Ovary (tissue), 9 donors: ENCODE results near the gene SERPINB7. TPM values are rescaled to one million over a fixed set of nuclear protein-coding genes. Genes with fewer than 3 reads are reported as not detected.
"Not testable (repeated sequence)": the region's sequence is repeated elsewhere in the genome, so short reads cannot be mapped to it uniquely, and the experiment has no call there.

Source experiments
- DNase-seq, 5 donors: peaks; one replicate each; pipeline ENCODE4 v3.0.0-alpha.2; 2019 to 2020
- H3K27ac ChIP-seq, 2 donors: fragments of 200-600 bp; one replicate each; pipeline versions ENCODE4 v1.5.1 to v1.8.0; 2019 to 2022
- H3K27me3 ChIP-seq: fragments of 200-600 bp; one replicate; pipeline ENCODE4 v1.8.0; 2022
- H3K36me3 ChIP-seq: fragments of 200-600 bp; sonication (generic); one replicate; pipeline ENCODE4 v1.5.1; 2019
- H3K4me1 ChIP-seq: one replicate; pipeline ENCODE4 v1.8.1; 2013; ENCODE audit warnings: mild to moderate bottlenecking, moderate library complexity; ENCODE audit not compliant: insufficient read depth
- H3K4me3 ChIP-seq: fragments of 200-600 bp; sonication (generic); one replicate; pipeline ENCODE4 v1.5.1; 2017
- H3K9me3 ChIP-seq, 2 donors: fragments of 200-600 bp in 1 of 2; sonication (generic) in 1 of 2; one replicate each; pipeline versions ENCODE4 v1.5.1 to v1.8.1; 2013 to 2019; ENCODE audit warnings: mild to moderate bottlenecking in 1 of 2, moderate library complexity in 1 of 2
- CTCF ChIP-seq, 3 donors: fragments of 450-650 bp in 2 of 3; fragments of 200-600 bp in 1 of 3; IDR thresholded peaks; one replicate each; pipeline versions ENCODE4 v1.5.1 to v1.8.0; 2016 to 2022; ENCODE audit warnings: antibody characterized with exemption in 3 of 3, mild to moderate bottlenecking in 1 of 3
- EP300 ChIP-seq: sonication (generic); formaldehyde crosslinking; IDR thresholded peaks from one replicate; pipeline ENCODE4 v1.6.1; 2017; ENCODE audit warnings: antibody characterized with exemption
- POLR2A ChIP-seq: fragments of 450-650 bp; IDR thresholded peaks from one replicate; pipeline ENCODE4 v1.6.1; 2017; ENCODE audit warnings: antibody characterized with exemption, mild to moderate bottlenecking, moderate library complexity
- WGBS, 3 donors: extraction: QIAGEN DNeasy Blood & Tissue Kit in 1 of 3; methylation state at CpG; one replicate each; pipeline versions ENCODE4 v1.1.5 to v1.1.7; 2013 to 2017; 5-methylcytosine and 5-hydroxymethylcytosine counted together
- intact Hi-C, 4 donors: fragments of 100-400 bp; cut with DNase I; formaldehyde crosslinking; loops; one replicate each; pipeline versions ENCODE4 v1.11.0 to v1.15.1; 2022 to 2023
- polyA plus RNA-seq, 2 donors: library from polyadenylated mRNA; stranded (reverse); fragments of 200-250 nt in 1 of 2; fragments of 350-450 nt in 1 of 2; fragmentation: Illumina TruSeq in 1 of 2; extraction: RNeasy Lipid Tissue Mini Kit (QIAGEN cat#74804) in 1 of 2; gene quantifications; one replicate each; pipeline ENCODE4 v1.2.3, GENCODE V29; 2013 to 2014
- total RNA-seq, 7 donors: library from RNA; depleted of rRNA in 2 of 7; stranded (reverse); fragments of >200 nt in 2 of 7; fragmentation: NEBNext Ultra II Directional in 3 of 7; extraction: Animal tissue kit (Norgen Biotek cat#: 25700) in 3 of 7; gene quantifications; one replicate each; pipeline versions ENCODE4 v1.1.0 to v1.2.4, GENCODE V29; 2016 to 2023
- donor health status: DM: no; HTN: no; CAD: no; lungs with moderate emphysema.
- donor health status: DM: no; HTN: no; CAD: no.
- donor health status: Bipolar disorder and iron deficiency.
- donor health status: DM: yes; HTN: yes; CAD: no.
- donor health status: DM: no; HTN: no; CAD: no.
- donor health status: DM: yes; HTN: yes; CAD: no.

Gene SERPINB7
- total and polyA plus RNA-seq, 9 donors, result 0.06 to 0.23 (median 0.10) TPM; not detected in 5

- Histone ChIP-seq H3K36me3 (no peaks in the 10 kb centered on the region), H3K4me3 (no peak overlapping the region), H3K27ac (no peak overlapping the region), H3K9me3 (no peaks in the 10 kb centered on the region), H3K4me1 (no peaks in the 10 kb centered on the region), H3K27me3 (no peaks in the 10 kb centered on the region)
- TF ChIP-seq POLR2A (no peak), EP300 (no peak), CTCF (IDR thresholded peaks at IDR 0.05) (no peak)
- DNase-seq, result no peak
- intact Hi-C loops, result no loop called here
These were observed 21.5 kb upstream of the SERPINB7 start for GRCh38 chr18:63753676-63754075.

GRCh38 chr18:63757541-63757940 is 17.7 kb upstream of the SERPINB7 start:
- no peaks in the 10 kb centered on the region for H3K27me3 ChIP-seq
- H3K27ac ChIP-seq, result no peak overlapping the region
- H3K9me3 ChIP-seq, result no peaks in the 10 kb centered on the region
- H3K4me3 ChIP-seq, result no peak overlapping the region
- no peak for DNase-seq
- TF ChIP-seq POLR2A, result no peak
- no peak for TF ChIP-seq EP300
- TF ChIP-seq CTCF (IDR thresholded peaks at IDR 0.05), result no peak
- intact Hi-C loops, result no loop called here
- no peaks in the 10 kb centered on the region for H3K36me3 ChIP-seq
- H3K4me1 ChIP-seq, result no peaks in the 10 kb centered on the region

- no peaks in the 10 kb centered on the region for H3K9me3 ChIP-seq
- TF ChIP-seq CTCF (IDR thresholded peaks at IDR 0.05) (no peak), EP300 (no peak), POLR2A (no peak)
- intact Hi-C loops, result no loop called here
- H3K36me3 ChIP-seq, result no peaks in the 10 kb centered on the region
- H3K27ac ChIP-seq, result no peak overlapping the region
- no peak for DNase-seq
- no peaks in the 10 kb centered on the region for H3K27me3 ChIP-seq
- WGBS, 3 donors, result 48 to 61% (median 54%) methylated on average over 3 of the region's 3 CpGs
- no peaks in the 10 kb centered on the region for H3K4me1 ChIP-seq
- H3K4me3 ChIP-seq, result no peak overlapping the region
These were observed 16.5 kb upstream of the SERPINB7 start for GRCh38 chr18:63758615-63759240.

GRCh38 chr18:63759786-63760185 is 15.4 kb upstream of the SERPINB7 start:
- H3K36me3 ChIP-seq, H3K4me3 ChIP-seq, H3K4me1 ChIP-seq, H3K9me3 ChIP-seq, H3K27ac ChIP-seq, H3K27me3 ChIP-seq, intact Hi-C loops, DNase-seq: not testable (repeated sequence)
- 93 to 100% (median 97%) methylated on average over 2 of the region's 2 CpGs for WGBS, 3 donors

GRCh38 chr18:63762518-63762917 is 12.7 kb upstream of the SERPINB7 start:
- DNase-seq, result no peak
- H3K36me3 ChIP-seq, result no peaks in the 10 kb centered on the region
- H3K9me3 ChIP-seq, result no peaks in the 10 kb centered on the region
- 55 to 69% (median 58%) methylated on average over 1 of the region's 1 CpG for WGBS, 3 donors
- H3K4me3 ChIP-seq, result no peak overlapping the region
- no peaks in the 10 kb centered on the region for H3K4me1 ChIP-seq
- no peak for TF ChIP-seq EP300
- no peak for TF ChIP-seq POLR2A
- TF ChIP-seq CTCF (IDR thresholded peaks at IDR 0.05), result no peak
- H3K27ac ChIP-seq, result no peak overlapping the region
- no peaks in the 10 kb centered on the region for H3K27me3 ChIP-seq
- intact Hi-C loops, result no loop called here
